PFSK-1 (cell line): ENCODE results near the gene ARSG.

Source experiments
- POLR2AphosphoS5 ChIP-seq: IDR thresholded peaks from 2 replicates; pipeline ENCODE4 v1.6.1; 2012; ENCODE audit warnings: low read depth, mild to moderate bottlenecking, control low read depth, low read length, moderate library complexity
- TF ChIP-seq, protein P1 (sequence below), 2 experiments: IDR thresholded peaks; 2 replicates each; pipeline versions ENCODE4 v1.6.1 to v1.8.0; 2011 to 2012; ENCODE audit warnings: low read depth in 2 of 2, low read length in 2 of 2, control low read depth in 1 of 2, inconsistent platforms in 1 of 2, mild to moderate bottlenecking in 1 of 2, moderate library complexity in 1 of 2; ENCODE audit not compliant: insufficient read depth in 1 of 2

DNA sequence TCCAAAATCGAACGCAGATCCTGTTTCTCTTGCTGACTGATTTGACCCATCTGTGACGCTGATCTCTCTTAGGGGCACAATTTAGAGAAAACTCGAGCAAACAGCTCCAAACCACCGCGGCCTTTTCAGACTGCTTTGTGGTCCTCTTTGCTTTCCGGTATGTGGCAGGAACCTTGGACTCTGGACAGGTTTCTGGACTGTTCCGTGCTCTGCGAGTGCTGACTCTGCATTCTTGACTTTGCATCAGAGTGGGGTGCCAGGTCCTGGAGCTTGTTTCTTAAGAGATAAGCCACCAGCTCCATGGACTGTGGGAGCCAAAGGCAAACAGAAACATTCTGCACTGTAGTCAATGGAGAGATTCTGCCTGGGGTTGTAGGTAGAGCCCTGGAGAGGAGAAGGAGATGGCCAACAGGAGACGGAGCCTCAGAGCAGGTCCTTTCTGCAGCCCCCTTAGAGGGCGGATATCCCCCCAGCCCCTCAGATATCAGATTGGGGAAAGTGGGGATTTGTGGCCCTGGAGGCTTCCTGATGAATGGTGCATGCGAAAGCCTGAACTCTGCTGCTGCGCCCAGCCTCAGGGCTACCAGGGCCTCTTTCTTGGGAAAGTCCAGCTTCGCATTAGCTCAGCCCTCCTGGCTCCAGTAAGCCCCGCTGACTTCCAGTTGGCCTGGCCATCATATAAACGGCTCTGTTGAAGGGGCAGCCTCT is 100.4 kb downstream of the ARSG start:
- no peak for TF ChIP-seq POLR2AphosphoS5
- TF ChIP-seq, protein P1, sequence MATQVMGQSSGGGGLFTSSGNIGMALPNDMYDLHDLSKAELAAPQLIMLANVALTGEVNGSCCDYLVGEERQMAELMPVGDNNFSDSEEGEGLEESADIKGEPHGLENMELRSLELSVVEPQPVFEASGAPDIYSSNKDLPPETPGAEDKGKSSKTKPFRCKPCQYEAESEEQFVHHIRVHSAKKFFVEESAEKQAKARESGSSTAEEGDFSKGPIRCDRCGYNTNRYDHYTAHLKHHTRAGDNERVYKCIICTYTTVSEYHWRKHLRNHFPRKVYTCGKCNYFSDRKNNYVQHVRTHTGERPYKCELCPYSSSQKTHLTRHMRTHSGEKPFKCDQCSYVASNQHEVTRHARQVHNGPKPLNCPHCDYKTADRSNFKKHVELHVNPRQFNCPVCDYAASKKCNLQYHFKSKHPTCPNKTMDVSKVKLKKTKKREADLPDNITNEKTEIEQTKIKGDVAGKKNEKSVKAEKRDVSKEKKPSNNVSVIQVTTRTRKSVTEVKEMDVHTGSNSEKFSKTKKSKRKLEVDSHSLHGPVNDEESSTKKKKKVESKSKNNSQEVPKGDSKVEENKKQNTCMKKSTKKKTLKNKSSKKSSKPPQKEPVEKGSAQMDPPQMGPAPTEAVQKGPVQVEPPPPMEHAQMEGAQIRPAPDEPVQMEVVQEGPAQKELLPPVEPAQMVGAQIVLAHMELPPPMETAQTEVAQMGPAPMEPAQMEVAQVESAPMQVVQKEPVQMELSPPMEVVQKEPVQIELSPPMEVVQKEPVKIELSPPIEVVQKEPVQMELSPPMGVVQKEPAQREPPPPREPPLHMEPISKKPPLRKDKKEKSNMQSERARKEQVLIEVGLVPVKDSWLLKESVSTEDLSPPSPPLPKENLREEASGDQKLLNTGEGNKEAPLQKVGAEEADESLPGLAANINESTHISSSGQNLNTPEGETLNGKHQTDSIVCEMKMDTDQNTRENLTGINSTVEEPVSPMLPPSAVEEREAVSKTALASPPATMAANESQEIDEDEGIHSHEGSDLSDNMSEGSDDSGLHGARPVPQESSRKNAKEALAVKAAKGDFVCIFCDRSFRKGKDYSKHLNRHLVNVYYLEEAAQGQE (IDR thresholded peaks at IDR 0.05; ENCODE audit: insufficient read depth in 1 of 2, low read depth in 2 of 2, low read length in 2 of 2), result no peak
